A673 (cell line): ENCODE measurements around the gene FKBP2.

Source experiments
- EZH2 ChIP-seq: fragments of 200-600 bp; sonication (generic); IDR thresholded peaks from 2 replicates; pipeline ENCODE4 v1.6.1; 2017; ENCODE audit warnings: borderline replicate concordance, low read depth, mild to moderate bottlenecking, mixed read lengths, antibody characterized with exemption, low read length; ENCODE audit not compliant: poor library complexity, severe bottlenecking
- TF ChIP-seq, protein P1 (sequence below): fragments of 300-800, 200-600 bp; sonication (generic); conservative IDR thresholded peaks from 2 replicates; pipeline ENCODE4 v1.5.1; 2017; ENCODE audit warnings: low read depth, mild to moderate bottlenecking, antibody characterized with exemption, low read length, moderate library complexity, mixed read lengths

DNA sequence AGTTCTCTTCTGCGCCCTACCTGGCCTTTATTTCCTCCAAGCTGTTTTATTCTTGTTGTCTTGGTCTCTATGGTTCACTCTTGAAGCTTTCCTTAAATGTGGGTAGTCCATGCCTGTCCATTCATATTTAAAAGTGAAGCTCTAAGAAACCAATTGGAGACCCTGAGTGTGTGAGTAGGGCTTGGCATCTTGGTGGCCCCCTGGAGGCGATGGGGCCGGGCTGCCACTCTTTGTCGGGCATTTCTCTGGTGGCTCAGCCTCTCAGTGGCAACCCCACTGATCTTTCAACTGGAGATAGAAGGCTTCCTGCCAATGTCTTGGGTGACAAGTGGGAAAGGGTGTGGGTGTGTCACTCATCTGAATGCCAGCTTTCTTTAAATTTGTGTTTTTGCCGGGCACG lies 24.0 kb upstream of the FKBP2 start:
- TF ChIP-seq, protein P1, sequence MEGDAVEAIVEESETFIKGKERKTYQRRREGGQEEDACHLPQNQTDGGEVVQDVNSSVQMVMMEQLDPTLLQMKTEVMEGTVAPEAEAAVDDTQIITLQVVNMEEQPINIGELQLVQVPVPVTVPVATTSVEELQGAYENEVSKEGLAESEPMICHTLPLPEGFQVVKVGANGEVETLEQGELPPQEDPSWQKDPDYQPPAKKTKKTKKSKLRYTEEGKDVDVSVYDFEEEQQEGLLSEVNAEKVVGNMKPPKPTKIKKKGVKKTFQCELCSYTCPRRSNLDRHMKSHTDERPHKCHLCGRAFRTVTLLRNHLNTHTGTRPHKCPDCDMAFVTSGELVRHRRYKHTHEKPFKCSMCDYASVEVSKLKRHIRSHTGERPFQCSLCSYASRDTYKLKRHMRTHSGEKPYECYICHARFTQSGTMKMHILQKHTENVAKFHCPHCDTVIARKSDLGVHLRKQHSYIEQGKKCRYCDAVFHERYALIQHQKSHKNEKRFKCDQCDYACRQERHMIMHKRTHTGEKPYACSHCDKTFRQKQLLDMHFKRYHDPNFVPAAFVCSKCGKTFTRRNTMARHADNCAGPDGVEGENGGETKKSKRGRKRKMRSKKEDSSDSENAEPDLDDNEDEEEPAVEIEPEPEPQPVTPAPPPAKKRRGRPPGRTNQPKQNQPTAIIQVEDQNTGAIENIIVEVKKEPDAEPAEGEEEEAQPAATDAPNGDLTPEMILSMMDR = peak; percentile 41; the same call in 1 of the 2 replicates
- no peak for TF ChIP-seq EZH2
